C4-2B (cell line): ENCODE results near the gene DEDD.

ENCODE experiments used
- ZFX ChIP-seq: fragments of 450-650 bp; IDR thresholded peaks from 2 replicates; pipeline ENCODE4 v1.6.1; 2017
- TF ChIP-seq, protein P1 (sequence below): fragments of 450-650 bp; conservative IDR thresholded peaks from 2 replicates; pipeline ENCODE4 v1.5.1; 2017; ENCODE audit warnings: mild to moderate bottlenecking

GRCh38 chr1:161106431-161106830 is 26.0 kb downstream of the DEDD start:
- TF ChIP-seq, protein P1, sequence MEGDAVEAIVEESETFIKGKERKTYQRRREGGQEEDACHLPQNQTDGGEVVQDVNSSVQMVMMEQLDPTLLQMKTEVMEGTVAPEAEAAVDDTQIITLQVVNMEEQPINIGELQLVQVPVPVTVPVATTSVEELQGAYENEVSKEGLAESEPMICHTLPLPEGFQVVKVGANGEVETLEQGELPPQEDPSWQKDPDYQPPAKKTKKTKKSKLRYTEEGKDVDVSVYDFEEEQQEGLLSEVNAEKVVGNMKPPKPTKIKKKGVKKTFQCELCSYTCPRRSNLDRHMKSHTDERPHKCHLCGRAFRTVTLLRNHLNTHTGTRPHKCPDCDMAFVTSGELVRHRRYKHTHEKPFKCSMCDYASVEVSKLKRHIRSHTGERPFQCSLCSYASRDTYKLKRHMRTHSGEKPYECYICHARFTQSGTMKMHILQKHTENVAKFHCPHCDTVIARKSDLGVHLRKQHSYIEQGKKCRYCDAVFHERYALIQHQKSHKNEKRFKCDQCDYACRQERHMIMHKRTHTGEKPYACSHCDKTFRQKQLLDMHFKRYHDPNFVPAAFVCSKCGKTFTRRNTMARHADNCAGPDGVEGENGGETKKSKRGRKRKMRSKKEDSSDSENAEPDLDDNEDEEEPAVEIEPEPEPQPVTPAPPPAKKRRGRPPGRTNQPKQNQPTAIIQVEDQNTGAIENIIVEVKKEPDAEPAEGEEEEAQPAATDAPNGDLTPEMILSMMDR: no peak
- no peak for TF ChIP-seq ZFX
